ELF-1 (cell line): ENCODE results near the gene TCFL5.

ENCODE experiments used
- DNase-seq: peaks from one replicate; pipeline ENCODE4 v3.0.0-alpha.2; 2016; ENCODE audit warnings: low read depth, low spot score

TCFL5 gene

GRCh38 chr20:62812907-62813200 is 48.8 kb downstream of the TCFL5 start:
- DNase-seq, result no peak

DNA sequence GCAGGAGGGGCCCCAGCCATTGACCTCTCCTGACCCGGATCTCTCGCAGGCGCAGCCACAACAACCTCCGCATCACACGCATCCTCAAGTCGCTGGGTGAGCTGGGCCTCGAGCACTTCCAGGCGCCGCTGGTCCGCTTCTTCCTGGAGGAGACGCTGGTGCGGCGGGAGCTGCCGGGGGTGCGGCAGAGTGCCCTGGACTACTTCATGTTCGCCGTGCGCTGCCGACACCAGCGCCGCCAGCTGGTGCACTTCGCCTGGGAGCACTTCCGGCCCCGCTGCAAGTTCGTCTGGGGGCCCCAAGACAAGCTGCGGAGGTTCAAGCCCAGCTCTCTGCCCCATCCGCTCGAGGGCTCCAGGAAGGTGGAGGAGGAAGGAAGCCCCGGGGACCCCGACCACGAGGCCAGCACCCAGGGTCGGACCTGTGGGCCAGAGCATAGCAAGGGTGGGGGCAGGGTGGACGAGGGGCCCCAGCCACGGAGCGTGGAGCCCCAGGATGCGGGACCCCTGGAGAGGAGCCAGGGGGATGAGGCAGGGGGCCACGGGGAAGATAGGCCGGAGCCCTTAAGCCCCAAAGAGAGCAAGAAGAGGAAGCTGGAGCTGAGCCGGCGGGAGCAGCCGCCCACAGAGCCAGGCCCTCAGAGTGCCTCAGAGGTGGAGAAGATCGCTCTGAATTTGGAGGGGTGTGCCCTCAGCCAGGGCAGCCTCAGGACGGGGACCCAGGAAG is 49.3 kb downstream of the TCFL5 start:
- no peak for DNase-seq

DNA sequence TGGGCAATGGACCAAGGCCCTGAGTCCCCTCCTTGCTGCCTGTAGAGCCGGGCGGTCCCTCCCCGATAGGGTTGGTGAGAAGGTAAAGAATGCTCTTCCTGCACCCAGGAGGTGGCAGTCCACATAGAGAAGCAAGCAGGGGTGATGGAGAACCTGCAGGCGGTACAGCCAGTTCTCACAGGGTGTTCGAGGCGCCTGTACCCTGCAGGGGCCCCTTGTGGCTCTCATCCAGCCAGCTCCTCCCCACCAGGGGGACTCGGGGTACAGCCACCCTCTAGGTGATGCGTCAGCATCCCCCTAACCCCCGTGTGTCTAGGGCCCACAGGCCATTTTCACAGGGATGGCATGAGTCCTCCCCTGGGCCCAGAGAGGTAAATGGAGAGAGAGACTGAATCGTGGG is 49.9 kb downstream of the TCFL5 start:
- DNase-seq, result no peak

- DNase-seq, result no peak
Observed at GRCh38 chr20:62811320-62811719, 50.3 kb downstream of the TCFL5 start.

DNA sequence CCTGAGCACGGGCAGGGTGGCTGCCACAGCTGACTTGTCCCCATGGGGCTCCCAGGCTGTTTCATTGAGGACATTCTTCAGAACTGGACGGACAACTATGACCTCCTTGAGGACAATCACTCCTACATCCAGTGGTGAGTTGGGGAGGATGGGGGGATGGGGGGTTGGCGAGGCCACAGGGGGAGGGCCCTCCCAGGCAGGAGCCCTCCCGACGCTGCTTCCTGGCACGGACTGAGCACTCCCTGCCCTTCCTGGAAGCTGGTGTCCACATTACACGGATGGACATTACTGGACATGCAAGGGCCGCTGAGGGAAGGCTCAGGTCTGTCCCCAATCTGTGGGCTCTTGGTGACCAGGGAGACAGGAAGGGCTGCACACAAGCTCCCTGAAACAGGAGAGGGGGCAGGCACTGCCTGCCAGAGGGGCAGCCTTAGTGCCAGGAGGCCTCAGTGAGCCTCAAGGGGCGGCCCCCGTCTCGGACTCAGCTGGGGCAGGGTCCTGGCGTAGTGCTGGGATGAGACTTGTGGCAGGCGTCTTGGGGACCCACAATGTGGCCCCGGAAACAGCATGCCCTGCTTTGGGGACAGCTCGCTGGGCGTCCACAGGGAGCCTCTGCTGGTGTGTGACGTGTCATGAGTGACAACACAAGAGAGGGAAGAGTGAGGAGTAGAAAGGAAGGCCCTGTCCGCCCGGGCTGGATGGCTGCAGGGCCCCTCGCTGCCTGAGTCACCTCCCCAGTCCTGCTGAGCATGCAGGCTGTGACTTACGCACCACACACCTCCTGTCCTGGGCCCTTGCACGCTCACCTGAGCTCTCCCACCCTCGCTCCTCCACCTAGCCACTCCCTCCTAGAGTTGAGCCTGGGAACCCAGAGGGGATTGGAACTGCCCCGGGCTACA is 51.8 kb downstream of the TCFL5 start:
- DNase-seq, result no peak

DNA sequence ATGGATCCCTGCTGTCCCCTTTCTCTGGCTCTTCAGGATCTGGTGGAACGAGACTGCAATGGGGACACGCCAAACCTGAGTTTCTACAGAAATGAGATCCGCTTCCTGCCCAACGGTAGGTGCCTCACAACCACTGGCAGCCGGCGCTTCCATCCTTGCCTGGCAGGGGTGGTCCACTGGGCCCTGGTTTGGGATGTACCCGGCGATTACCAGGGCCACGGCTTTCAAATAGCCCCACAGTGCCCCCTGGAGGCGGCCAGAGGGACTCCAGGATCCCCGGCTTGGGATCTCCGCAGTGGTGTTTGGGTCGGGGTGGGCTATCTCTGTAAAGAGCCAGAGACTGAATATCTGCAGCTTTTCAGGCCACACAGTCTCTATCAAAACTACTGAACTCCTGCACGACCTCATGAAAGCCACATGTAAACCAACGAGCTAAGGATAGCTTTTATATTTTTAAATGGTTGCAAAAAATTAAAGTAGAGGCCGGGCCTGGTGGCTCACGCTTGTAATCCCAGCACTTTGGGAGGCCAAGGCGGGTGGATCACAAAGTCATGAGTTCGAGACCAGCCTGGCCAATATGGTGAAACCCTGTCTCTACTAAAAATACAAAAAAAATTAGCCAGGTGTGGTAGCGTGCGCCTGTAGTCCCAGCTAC is 53.3 kb downstream of the TCFL5 start:
- peak; percentile 85 for DNase-seq

DNA sequence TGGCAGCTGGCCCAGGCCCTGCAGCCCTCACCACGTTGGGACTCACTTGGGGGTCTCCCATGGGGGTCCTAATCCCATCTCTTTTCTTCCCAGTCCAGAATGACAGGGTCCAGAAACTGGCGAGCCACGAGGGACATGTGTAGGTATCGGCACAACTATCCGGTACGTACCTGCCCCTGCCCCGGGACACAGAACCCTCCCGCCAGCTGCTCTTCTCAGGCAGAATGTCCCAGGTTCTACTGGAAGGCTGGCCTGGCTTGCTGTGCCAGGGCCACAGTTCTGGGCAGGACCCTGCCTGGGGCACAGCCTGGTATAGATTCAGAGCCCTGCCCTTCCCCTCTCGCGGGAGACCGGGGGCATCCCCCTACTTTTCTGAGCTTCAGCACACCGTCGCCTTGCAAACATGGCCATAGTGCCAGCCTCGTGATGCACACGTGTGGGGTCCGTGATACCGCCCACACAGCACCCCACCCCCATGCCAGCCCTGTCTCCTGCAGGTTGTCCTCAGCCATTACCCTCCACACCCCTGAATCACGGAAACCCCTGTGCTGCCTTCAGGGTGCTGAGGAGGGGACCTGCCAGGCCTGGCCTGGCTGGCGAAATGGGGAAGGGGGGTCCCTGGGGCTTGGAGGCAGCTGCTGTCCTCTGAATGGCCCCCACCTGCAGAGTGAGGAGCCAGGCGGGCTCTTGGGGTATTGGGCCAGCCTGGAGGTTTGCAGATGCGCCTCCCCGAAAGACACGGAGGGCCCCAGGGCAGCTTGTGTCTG is 54.0 kb downstream of the TCFL5 start:
- DNase-seq, result no peak

GRCh38 chr20:62806383-62807050 is 55.1 kb downstream of the TCFL5 start:
- DNase-seq, result no peak

GRCh38 chr20:62805711-62806382 is 55.8 kb downstream of the TCFL5 start:
- peak; percentile 65 for DNase-seq

DNA sequence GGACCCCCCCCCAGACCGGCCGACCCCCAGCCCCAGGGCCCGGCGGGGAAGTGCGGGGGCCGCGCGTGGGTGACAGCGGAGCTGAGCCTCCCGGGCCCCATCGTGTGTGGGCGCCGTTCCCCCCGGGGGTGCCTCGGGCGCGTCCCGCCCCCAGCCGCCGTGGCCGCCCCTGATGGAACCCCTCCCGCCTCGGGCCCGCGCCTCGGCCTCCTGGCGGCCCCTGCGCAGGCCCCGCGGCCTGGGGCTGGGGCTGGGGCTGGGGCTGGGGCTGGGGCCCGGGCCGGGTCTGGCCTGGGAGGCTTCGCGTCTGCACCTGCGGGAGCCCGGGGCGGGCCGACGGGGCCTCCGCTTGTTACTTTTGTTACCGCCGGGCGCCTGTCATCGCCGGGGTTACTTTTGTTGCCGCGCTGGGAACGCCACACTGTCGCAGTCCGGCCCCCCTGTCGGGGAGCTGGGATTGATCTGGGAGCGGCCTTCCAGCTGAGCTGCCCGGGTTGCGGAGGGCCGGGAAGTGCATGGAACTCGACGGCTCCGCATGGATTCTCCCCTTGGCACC is 56.4 kb downstream of the TCFL5 start:
- DNase-seq, result no peak

- DNase-seq, result no peak
Observed at GRCh38 chr20:62804627-62805154, 56.9 kb downstream of the TCFL5 start, which contains the start of gene OGFR. Gene OGFR (plus strand): TSS chr20:62804835. CDS start chr20:62804860, 25 bp downstream.

DNA sequence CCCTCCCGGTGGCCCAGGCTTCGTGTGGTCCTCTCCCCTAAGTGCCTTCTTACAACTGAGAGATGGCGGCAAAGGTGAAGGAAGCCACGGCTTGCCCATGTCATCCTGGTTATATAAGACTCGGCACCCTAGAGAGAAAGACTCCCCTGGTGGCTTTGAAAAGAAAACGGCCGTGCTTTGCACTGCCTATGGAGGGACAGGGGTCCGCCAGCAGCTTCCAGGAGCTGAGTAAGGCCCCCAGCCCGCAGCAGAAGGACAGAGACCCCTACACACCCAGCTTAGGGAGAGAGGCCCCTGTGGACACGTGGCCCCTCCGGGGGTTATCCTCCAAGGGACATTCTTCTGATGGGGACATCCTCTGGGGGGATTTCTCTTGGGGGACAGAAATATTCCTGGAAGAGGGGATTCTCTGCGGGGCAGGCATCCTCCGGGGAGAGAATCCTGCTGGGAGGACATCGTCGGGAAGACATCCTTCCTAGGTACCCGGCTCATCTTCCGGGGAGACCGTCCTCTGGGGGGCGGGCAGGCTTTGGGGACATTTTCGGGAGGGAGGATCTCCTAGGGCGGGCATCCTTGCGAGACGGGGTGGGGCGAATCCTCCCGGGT is 57.5 kb downstream of the TCFL5 start:
- DNase-seq, result no peak

- DNase-seq, result no peak
Observed at GRCh38 chr20:62802026-62802712, 59.5 kb downstream of the TCFL5 start.

DNA sequence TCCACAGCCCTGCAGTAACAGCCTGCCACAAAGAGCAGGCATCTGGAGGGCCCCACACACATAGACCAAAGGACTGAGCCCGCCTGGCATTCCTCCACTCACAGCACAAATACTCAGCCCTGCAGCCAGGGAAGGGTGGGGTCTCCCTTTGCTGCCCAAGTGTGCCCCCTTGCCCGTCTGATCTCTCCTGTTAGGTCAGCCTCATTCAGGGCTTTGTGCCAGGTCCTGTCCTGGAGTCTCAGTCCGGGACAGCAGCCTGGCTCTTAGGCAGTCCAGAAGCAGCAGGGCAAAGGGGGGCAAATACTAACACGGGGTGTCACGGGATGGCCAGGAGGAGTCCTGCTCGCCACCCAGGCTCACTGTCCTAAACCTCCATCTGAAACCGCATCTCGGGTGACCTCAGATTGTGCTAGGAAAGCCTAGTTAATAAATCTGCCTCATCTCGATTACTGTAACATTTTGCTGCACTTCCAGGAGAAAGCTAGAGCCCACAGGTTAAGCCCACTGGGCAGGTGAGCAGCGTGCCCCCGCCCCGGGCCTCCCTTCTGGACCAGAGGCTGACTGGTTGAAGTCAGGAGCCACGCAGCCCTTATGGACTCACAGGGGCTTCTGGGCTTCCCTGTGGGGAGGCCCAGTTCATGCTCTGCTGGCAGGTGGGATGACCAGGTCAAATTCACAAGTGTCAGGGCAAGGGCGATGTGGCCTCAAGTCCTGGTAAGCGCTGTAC is 60.2 kb downstream of the TCFL5 start:
- DNase-seq, result no peak

DNA sequence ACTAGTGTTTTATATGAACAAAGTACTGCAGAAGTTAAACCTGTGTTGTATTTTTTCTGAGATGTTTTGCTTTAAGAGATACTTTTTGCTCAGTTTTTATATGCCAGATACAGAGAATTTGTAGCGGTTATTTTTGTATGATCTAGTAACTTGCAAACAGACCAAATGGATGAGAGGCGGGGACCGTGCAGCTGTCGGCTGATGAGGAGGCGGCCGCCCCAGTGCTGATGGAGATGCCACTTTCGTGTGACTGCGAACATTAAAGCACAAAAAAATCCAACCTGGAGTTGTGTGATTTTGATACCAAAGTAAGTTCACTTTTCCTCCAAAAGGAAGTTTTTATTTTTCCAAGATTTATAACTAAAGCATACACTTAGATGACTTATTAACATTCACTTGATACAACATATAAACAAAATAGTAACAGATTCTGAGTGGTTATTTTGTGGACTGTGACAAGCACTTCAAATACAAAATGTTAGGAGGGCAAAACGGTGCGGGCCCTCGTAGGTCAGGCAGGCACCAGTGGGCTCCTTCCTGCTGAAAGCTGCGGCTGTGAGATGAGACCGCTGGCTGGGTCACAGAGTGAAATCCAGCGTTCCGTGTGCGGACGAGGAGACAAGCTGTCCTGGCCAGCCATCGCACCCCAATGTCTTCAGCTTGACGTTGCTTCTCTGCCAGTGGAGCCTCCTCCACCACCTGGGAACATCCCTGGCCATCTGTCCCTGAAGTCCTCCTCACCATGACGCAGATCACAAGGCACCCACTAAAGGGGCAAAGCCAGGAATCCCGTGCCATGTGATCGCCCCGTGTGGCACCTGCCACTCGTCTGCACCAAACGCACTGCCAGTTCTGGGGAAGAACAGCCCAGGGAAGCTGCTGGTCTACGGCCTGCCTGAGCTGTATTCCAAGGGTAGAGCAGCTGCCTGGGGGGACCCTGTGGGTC is 61.0 kb downstream of the TCFL5 start:
- no peak for DNase-seq

GRCh38 chr20:62799873-62800272 is 61.7 kb downstream of the TCFL5 start:
- DNase-seq, result no peak

DNA sequence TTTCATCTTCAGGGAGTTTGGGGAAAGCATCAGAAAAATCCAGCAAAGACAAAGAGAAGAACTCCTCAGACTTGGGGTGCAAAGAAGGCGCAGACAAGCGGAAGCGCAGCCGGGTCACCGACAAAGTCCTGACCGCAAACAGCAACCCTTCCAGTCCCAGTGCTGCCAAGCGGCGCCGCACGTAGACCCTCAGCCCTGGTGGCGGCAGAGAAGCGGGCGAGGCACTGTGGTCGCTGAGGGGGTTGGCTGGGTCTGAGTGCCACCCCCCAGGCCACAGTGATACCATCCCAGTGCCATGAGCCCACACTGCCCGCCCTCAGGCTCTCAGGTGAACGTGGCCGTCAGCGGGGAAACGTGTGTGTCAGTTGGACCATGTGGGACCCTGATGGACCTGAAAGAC is 62.2 kb downstream of the TCFL5 start:
- no peak for DNase-seq
